Subcutaneous adipose tissue (tissue), 4 donors: ENCODE measurements around the gene POLR2A. TPM values are rescaled to one million over a fixed set of nuclear protein-coding genes. Genes with fewer than 3 reads are reported as not detected.

Experiments used
- CTCF ChIP-seq: fragments of 450-650 bp; IDR thresholded peaks from one replicate; pipeline ENCODE4 v1.5.1; 2016; ENCODE audit warnings: low read depth, mild to moderate bottlenecking, control low read depth, antibody characterized with exemption, moderate library complexity
- total RNA-seq, 4 donors: library from RNA; depleted of rRNA; stranded (reverse); fragments of >200 nt; gene quantifications; one replicate each; pipeline ENCODE4 v1.1.0, GENCODE V29; 2016

The POLR2A gene
- total RNA-seq, 4 donors from 2014 or later, result 31.1 to 123 (median 58.5) TPM

GRCh38 chr17:7439462-7440112, 44.6 kb upstream of the POLR2A start, which contains the start of gene FGF11:
TSS of gene FGF11 (plus strand) at chr17:7439512. CDS start at chr17:7439621, 109 bp downstream.
- TF ChIP-seq CTCF, result no peak

GRCh38 chr17:7440113-7440833, 43.9 kb upstream of the POLR2A start:
- no peak for TF ChIP-seq CTCF

- TF ChIP-seq CTCF, result no peak
Observed at GRCh38 chr17:7440834-7441195, 43.4 kb upstream of the POLR2A start.

GRCh38 chr17:7441266-7441665, 42.9 kb upstream of the POLR2A start:
- no peak for TF ChIP-seq CTCF

- no peak for TF ChIP-seq CTCF
Observed at GRCh38 chr17:7442142-7442541, 42.0 kb upstream of the POLR2A start.

- no peak for TF ChIP-seq CTCF
Observed at GRCh38 chr17:7443499-7444485, 40.4 kb upstream of the POLR2A start.
